SK-MEL-5 (cell line): ENCODE data around the gene LRFN4. TPM values are rescaled to one million over a fixed set of nuclear protein-coding genes. Genes with fewer than 3 reads are reported as not detected.

Experiments used
- DNase-seq: peaks from one replicate; pipeline ENCODE4 v3.0.0-alpha.2; 2016; ENCODE audit warnings: low read depth, low spot score
- in situ Hi-C: cut with HindIII; loops from 2 replicates; pipeline ENCODE4 v1.10.0; 2016; ENCODE audit warnings: low sequenced_read_pairs, high pct_unique_total_duplicates, low pct_unique_long_range_greater_than_20kb
- total RNA-seq: library from RNA; depleted of rRNA; stranded (reverse); fragments of >200 nt; shearing (Covaris generic); gene quantifications from 2 replicates; pipeline ENCODE4 v1.2.3, GENCODE V29; 2014

The LRFN4 gene
- total RNA-seq, 1 experiment from 2014 or later: 5.8 TPM

DNA sequence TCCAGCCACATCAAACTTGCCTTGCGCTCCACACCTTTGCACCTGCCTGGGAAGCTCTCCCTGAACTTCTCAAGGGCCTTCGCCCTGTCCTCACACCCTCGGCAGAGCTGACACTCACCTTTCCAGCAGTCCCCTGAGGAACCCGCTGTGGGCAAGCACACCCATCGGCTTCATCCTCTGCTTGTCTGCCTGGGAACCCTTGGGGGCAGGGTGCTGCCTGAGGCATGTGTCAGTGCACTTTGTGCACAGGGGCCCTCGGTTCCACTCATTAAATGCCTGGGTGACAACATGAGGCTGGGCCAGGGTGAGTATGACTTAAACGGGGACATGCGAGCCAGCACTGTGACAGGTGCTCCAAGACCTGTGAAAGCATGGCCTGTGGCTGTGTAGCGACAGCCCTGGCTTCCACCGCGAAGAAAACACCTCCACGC is 2.6 kb upstream of the LRFN4 start:
- in situ Hi-C loops: no loop called here

DNA sequence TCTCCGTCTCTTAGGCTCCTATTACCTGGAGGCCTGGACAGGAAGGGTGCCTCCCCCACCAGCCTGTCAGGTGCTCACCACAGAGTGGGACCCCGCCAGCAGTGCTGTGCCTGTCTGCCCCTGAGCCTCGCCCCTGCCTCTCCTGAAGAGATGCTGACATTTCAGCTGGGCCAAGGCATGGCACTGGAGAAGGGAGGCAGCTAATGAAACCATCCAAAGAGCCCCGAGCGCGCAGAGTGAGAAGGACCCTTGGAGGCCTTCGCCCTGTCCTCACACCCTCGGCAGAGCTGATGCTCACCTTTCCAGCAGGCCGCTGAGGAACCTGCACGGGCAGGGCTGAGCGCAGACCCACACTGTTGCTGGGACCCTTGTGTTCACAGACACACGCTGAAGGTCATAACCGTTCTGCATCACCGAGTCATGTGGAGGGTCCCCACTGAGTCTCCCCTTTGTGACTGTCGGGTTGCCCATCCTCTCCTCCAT is 2.1 kb upstream of the LRFN4 start:
- in situ Hi-C loops: no loop called here
- no peak for DNase-seq

More for the DNA sequence above, 2.6 kb upstream of the LRFN4 start:
- no peak for DNase-seq

DNA sequence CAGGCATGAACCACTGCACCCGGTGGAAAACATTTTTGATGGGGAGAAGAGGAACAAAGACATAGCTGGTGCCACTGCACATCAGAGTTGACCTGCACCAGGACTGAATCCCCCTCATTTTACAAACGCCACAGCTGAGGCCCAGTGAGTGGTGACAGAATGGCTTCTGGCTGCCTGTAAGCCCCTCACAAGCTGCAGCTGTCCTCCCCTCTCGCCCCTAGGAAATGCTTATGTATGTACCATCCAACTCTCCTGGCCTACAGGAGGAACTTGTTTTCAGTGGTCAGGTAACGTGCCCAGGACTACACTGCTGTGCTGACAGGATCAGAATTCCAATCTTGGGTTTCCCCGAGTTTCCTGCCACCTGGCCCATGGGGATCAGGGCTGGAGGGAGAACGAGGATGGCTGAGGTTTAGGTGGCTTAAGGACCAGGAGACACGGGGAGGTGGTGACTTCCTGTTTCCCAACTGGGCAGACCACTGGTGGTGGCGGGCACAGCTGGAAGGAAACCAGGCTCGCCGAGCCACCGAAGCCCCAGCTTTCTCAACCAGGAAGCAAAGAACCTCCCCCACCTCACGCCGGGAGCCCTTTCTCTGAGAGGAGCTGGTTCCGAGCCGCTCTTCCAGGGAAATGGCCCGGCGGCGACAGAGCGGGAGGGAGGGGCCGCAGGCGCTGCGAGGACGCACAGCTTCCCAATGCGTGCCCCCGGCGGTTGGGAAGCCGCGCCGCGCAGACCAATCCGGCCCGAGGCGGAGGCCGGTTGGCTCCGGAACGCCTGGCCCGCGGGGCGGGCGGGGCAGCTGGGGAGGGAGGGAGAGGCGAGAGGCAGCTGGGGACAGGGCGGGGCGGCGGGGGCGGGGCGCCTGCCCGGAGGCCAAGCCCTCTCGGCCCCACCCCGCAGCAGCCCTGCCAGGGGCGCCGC is 1.0 kb upstream of the LRFN4 start:
- peak; percentile 52 for DNase-seq
- in situ Hi-C loops: no loop called here

DNA sequence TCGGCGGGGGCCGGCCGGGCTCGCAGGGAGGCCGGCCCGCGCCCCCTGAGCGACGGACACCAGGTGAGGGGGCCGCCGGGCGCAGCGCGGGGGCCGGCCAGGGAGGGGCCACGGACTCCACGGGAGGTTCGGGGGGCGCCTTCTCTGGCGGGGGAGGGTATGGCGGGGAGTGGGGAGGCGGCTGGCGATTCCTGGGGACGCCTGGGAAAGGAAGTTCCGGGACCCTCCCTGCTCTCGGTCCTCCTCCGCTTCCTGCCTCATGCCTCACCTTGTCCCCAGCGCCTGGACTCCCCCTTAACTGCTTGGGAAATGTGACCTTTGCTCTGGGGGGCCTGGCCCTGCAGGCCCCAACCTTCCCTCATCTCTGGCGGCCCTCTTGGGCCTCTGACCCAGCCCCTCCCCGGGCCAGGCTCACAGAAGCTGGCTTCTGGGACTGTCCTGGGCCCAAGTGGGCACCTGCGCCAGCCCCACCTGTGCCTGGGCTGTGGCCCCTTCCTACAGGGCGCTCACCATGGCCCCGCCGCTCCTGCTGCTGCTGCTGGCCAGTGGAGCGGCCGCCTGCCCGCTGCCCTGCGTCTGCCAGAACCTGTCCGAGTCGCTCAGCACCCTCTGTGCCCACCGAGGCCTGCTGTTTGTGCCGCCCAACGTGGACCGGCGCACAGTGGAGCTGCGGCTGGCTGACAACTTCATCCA is 516 bp downstream of the LRFN4 start:
- in situ Hi-C loops: no loop called here
- DNase-seq: no peak

DNA sequence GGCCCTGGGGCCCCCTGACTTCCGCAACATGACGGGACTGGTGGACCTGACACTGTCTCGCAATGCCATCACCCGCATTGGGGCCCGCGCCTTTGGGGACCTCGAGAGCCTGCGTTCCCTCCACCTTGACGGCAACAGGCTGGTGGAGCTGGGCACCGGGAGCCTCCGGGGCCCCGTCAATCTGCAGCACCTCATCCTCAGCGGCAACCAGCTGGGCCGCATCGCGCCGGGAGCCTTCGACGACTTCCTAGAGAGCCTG is 992 bp downstream of the LRFN4 start:
- DNase-seq: no peak
- in situ Hi-C loops: no loop called here

DNA sequence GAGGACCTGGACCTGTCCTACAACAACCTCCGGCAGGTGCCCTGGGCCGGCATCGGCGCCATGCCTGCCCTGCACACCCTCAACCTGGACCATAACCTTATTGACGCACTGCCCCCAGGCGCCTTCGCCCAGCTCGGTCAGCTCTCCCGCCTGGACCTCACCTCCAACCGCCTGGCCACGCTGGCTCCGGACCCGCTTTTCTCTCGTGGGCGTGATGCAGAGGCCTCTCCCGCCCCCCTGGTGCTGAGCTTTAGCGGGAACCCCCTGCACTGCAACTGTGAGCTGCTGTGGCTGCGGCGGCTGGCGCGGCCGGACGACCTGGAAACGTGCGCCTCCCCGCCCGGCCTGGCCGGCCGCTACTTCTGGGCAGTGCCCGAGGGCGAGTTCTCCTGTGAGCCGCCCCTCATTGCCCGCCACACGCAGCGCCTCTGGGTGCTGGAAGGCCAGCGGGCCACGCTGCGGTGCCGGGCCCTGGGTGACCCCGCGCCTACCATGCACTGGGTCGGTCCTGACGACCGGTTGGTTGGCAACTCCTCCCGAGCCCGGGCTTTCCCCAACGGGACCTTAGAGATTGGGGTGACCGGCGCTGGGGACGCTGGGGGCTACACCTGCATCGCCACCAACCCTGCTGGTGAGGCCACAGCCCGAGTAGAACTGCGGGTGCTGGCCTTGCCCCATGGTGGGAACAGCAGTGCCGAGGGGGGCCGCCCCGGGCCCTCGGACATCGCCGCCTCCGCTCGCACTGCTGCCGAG is 1.5 kb downstream of the LRFN4 start:
- in situ Hi-C loops: no loop called here
- no peak for DNase-seq

DNA sequence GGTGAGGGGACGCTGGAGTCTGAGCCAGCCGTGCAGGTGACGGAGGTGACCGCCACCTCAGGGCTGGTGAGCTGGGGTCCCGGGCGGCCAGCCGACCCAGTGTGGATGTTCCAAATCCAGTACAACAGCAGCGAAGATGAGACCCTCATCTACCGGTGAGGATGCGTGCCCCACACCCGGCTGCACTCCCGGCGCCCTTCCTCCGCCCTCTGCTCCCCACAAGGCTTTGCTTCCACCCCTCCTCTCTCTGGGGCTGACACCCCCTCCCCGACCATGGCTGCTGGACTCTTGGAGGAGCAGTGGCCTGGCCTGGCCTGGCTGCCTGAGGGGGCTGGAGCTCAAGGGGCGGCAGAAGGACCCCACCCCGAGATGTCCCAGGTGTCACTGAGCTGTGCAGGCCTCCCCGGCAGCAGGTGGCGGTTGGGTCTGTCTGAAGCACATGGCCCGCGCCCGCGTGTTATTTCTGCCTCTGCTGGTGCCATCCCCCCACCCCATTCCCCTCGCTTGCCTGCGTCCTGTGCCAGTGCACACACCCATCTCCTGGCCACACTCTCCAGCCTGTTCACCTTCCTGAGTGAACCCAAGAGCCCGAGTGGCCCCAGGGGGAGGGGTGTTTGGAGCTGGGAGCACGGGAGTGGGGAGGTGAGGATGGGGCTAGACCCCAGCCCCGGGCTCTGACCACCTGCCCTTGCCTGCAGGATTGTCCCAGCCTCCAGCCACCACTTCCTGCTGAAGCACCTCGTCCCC is 2.2 kb downstream of the LRFN4 start:
- DNase-seq: no peak
- in situ Hi-C loops: no loop called here

DNA sequence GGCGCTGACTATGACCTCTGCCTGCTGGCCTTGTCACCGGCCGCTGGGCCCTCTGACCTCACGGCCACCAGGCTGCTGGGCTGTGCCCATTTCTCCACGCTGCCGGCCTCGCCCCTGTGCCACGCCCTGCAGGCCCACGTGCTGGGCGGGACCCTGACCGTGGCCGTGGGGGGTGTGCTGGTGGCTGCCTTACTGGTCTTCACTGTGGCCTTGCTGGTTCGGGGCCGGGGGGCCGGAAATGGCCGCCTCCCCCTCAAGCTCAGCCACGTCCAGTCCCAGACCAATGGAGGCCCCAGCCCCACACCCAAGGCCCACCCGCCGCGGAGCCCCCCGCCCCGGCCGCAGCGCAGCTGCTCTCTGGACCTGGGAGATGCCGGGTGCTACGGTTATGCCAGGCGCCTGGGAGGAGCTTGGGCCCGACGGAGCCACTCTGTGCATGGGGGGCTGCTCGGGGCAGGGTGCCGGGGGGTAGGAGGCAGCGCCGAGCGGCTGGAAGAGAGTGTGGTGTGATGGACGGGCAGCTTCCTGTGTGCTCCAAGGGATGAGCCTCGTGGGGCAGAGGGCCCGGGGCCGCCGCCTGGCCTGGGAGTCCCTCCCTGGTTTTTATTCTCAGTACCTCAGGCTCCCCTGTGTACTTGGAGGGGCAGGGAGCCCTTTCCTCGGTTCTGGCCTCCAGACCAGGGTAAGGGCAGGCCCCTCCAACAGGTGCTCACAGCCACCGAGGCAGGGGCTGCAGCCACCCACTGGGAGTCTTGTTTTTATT is 3.0 kb downstream of the LRFN4 start:
- no peak for DNase-seq
- in situ Hi-C loops: no loop called here

DNA sequence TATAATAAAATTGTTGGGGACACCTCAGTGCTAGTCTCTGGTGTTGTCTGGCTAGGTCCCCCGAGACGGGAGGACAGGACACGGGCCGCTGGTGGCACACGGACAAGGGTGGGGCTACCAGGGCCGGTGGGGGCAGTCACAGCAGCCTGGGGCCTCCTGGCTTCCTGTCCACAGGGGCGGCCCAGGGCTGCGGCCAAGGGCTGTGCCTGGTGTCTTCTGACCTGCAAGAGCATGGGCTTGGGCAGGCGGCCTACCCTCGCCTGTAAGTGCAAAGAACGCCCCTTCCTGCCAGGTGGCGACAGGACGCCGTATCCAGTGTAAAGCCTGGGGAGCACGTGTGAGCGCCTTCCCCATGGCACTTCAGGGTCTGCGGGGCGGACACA is 3.6 kb downstream of the LRFN4 start:
- in situ Hi-C loops: no loop called here
- no peak for DNase-seq

DNA sequence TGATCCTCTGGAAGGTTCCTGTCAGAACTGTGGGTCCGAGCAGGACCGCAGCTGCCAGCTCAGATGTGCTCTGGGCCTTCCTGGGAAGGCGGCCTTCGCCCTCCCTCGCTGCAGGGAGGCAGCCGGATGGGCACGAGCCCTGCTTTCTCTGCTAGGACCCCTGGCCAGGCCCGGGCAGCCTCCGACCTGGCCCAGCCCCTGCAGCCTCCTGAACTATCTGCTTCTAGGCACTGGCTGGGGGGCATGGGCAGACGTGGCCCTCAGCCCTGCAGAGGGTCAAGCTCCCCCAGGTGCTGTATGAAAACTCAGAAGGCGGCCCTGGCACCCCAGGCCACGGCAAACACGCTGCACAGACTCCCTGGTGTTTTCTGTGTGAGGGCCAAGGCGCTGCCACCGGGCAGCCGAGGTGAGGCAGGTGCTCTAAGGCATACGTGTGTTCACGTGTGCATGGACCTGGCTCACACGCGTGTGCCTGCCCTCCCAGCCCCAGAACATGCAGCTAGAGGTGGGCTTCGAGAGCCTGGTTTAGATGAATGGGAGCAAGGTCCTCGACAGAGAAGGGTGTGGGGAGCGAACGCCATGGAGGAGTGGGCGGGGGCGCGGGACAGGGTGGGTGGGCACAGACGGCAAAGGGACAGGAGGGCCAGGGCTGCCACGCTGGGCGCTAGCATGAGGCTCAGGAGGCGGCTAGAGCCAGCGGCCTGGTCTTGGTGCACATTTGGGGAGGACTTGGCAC is 4.3 kb downstream of the LRFN4 start:
- no peak for DNase-seq
- in situ Hi-C loops: no loop called here

DNA sequence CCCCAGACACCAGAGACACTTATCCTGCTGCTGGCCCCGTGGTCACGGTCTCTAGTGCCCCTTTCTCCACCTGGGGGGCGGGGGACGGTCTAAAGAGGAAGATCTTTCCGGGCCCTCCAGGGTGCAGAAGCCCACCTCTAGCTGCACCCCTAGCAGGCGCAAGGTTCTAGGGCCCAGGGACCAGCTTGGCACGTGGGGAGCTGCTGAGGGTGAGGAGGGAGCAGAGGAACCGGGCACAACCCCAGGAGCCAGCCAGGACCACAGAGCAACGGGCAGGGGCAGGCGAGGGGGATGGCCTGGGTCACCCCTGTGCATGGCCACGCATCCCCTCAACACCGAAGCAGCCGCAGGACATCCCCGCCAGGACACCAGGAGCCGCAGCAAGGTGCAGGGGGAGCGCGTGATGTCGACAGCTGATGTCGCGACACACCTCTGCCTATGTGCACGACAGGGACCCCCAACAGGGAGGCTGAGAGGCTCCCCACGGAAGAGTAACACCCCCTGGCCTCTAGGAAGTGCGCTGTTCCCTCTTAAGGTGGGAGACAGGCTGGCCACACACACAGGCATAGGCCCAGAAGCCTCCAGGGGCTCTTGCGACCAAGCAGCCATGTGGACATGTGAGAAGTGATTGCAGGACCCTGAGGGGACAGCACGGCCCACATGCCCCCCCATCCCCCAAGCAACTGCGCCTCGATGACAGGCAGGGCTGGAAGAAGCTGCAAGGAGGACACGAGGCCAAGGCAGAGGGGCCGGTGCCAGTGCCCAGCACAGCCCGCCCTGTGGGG is 5.1 kb downstream of the LRFN4 start:
- no peak for DNase-seq
- in situ Hi-C loops: no loop called here

DNA sequence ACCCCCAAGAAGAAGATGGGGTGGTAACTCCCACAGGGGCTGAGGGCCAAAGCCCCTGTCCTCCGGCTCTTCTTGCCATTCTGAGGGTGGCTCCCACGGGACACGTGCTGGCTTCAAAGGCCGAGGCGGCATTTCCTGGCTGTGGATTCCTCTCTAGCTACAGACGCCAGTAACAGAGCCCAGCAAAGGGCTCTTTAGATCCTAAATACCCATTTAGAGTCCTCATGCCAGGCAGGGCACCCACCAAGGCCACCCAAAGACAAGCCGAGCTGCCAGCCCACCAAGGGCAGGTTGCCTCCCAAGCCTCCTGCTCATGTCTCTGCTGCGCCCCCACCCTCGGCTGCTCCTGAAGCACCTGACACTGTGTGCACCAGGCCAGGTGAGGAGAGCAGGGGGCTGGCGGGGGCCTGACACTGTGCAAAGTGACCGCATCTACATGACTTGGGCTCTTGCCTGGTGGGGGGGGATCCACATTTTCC is 5.7 kb downstream of the LRFN4 start:
- in situ Hi-C loops: no loop called here
- no peak for DNase-seq

DNA sequence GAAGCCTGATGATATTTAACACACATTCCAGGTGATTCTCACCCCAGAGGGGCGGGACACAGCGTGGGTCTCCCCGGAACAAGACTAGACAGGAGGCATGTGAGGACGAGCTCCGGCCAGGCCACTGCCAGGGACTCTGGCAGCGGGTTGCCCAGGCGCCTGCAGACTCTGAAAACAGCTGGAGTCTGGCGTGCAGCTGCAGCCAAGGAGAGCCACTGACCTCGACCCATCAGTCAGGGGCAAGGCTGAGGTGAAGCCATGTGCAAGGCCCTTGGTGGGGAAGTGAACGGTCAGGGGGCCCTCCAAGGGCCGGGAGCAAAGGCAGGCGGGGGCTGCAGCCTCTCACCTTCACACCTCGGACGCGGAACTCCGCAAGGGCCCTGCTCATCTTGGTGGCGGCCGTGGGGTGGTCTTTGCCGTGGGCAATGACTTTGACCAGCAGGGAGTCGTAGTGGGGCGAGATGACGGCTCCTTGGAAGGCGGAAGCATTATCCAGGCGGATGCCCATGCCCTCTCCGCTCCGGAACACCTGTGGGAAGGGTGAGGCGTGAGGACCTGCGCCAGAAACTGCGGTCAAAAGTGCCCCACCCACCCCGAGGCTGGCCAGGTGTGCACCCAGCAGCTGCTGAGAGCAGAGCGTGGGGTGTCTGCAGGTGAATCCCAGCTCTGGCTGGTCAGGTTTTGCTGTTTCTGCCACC is 6.7 kb downstream of the LRFN4 start:
- in situ Hi-C loops: no loop called here
- no peak for DNase-seq

DNA sequence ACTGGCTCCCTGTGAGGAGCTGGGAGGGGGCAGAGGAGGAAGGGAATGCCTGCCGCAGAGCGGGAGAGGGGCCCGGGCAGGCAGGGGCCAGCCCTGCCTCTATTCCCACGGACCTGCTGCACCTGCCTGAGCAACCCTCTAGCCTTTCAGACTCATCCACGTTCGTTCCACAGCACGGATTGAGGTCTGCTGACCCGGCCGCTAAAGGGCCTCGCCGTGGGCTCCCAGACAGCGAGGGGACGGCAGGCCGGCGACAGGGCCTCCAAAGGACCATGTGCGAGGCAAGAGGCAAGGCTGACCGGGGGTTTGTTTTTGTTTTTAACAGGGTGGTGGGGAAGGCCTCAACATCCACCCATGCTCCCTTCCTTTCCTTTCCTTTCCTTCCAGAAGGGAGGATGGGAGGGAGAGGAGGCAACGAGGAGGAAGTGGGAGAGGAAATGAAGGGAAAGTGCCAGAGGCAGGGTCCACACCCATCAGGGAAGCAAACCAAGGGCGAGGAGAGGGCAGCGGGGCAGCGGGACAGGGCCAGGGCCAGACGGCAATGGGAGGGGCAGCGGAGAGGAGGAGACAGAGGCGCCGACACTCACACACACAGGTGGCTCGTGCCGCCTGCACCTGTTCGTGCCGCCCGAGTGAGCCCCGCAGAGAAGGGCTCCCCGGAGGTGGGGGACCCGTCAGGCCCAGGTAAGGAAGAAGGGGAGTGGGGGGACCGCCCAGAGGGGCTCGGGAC is 7.5 kb downstream of the LRFN4 start:
- no peak for DNase-seq
- in situ Hi-C loops: no loop called here
